ENCODE data around the gene LRWD1.
A peak's percentile ranks its signal among the peaks of the same experiment; 100 is the strongest.

Gene LRWD1

GRCh38 chr7:102464577-102465280, at the start of gene LRWD1, which contains the start of gene ALKBH4:
LRWD1 (plus strand) TSS chr7:102464984; CDS start chr7:102465081, 97 bp downstream.
ALKBH4 (minus strand) TSS chr7:102464863; CDS start chr7:102464836, 27 bp downstream.
- no peaks in the 10 kb centered on the region for H3K9me3 ChIP-seq (ENCODE audit: severe bottlenecking)
- H3K4me3 ChIP-seq (ENCODE audit: low read depth, low read length), result peak within 1 kb of the TSS; percentile 91
- TF ChIP-seq CTCF (IDR thresholded peaks at IDR 0.05; ENCODE audit: low read depth, low read length), result peak; percentile 29; the same call in 1 of the 2 replicates
- H3K27ac ChIP-seq, result peak within 1 kb of the TSS; percentile 79
- H3K27me3 ChIP-seq (ENCODE audit: insufficient read depth, low read depth, severe bottlenecking), result no peaks in the 10 kb centered on the region
- peaks cover 23% of the 10 kb centered on the region for H3K36me3 ChIP-seq
- peak; percentile 94 for DNase-seq

- TF ChIP-seq CTCF (IDR thresholded peaks at IDR 0.05; ENCODE audit: low read depth, low read length), result no peak
- Histone ChIP-seq H3K36me3 (peaks cover 69% of the 10 kb centered on the region), H3K4me3 (ENCODE audit: low read depth, low read length) (no peak overlapping the region), H3K9me3 (ENCODE audit: severe bottlenecking) (no peaks in the 10 kb centered on the region), H3K27me3 (ENCODE audit: insufficient read depth, low read depth, severe bottlenecking) (no peaks in the 10 kb centered on the region), H3K27ac (no peak overlapping the region)
- DNase-seq, result no peak
These were observed 49.0 kb upstream of the LRWD1 start for GRCh38 chr7:102415685-102416225.

GRCh38 chr7:102416406-102416805, 48.4 kb upstream of the LRWD1 start:
- no peaks in the 10 kb centered on the region for H3K27me3 ChIP-seq (ENCODE audit: insufficient read depth, low read depth, severe bottlenecking)
- H3K27ac ChIP-seq, result no peak overlapping the region
- peaks cover 68% of the 10 kb centered on the region for H3K36me3 ChIP-seq
- H3K4me3 ChIP-seq (ENCODE audit: low read depth, low read length), result no peak overlapping the region
- DNase-seq, result no peak
- TF ChIP-seq CTCF (IDR thresholded peaks at IDR 0.05; ENCODE audit: low read depth, low read length), result no peak
- no peaks in the 10 kb centered on the region for H3K9me3 ChIP-seq (ENCODE audit: severe bottlenecking)

- DNase-seq, result no peak
- H3K27me3 ChIP-seq (ENCODE audit: insufficient read depth, low read depth, severe bottlenecking), result no peaks in the 10 kb centered on the region
- peaks cover 64% of the 10 kb centered on the region for H3K36me3 ChIP-seq
- no peak overlapping the region for H3K4me3 ChIP-seq (ENCODE audit: low read depth, low read length)
- no peak for TF ChIP-seq CTCF (IDR thresholded peaks at IDR 0.05; ENCODE audit: low read depth, low read length)
- no peak overlapping the region for H3K27ac ChIP-seq
- no peaks in the 10 kb centered on the region for H3K9me3 ChIP-seq (ENCODE audit: severe bottlenecking)
These were observed 47.7 kb upstream of the LRWD1 start for GRCh38 chr7:102417105-102417504.

GRCh38 chr7:102418592-102418991, 46.2 kb upstream of the LRWD1 start:
- TF ChIP-seq CTCF (IDR thresholded peaks at IDR 0.05; ENCODE audit: low read depth, low read length), result no peak
- no peak for DNase-seq
- no peak overlapping the region for H3K4me3 ChIP-seq (ENCODE audit: low read depth, low read length)
- no peaks in the 10 kb centered on the region for H3K9me3 ChIP-seq (ENCODE audit: severe bottlenecking)
- H3K36me3 ChIP-seq, result peaks cover 55% of the 10 kb centered on the region
- no peaks in the 10 kb centered on the region for H3K27me3 ChIP-seq (ENCODE audit: insufficient read depth, low read depth, severe bottlenecking)
- no peak overlapping the region for H3K27ac ChIP-seq
